Neural crest cell (in vitro differentiated cells): ENCODE measurements around the gene VIPR2. TPM values are rescaled to one million over a fixed set of nuclear protein-coding genes. Genes with fewer than 3 reads are reported as not detected.

Experiments
- DNase-seq: peaks from one replicate; pipeline ENCODE4 v3.0.0; 2021; ENCODE audit warnings: low read depth, mixed read lengths, low spot score
- H3K27ac Mint-ChIP-seq: one replicate; pipeline ENCODE4 v1.8.0; 2021; ENCODE audit warnings: mild to moderate bottlenecking, mixed read lengths; ENCODE audit not compliant: unreplicated experiment
- H3K27me3 Mint-ChIP-seq: 2 replicates; pipeline ENCODE4 v1.8.0; 2021; ENCODE audit warnings: low read depth, mild to moderate bottlenecking, mixed read lengths
- H3K36me3 Mint-ChIP-seq: 2 replicates; pipeline ENCODE4 v1.8.0; 2021; ENCODE audit warnings: low read depth, mild to moderate bottlenecking, mixed read lengths
- H3K4me1 Mint-ChIP-seq: 2 replicates; pipeline ENCODE4 v1.8.0; 2021; ENCODE audit warnings: mixed read lengths
- H3K4me3 Mint-ChIP-seq: one replicate; pipeline ENCODE4 v1.8.0; 2021; ENCODE audit warnings: mild to moderate bottlenecking, mixed read lengths
- H3K9me3 Mint-ChIP-seq: 2 replicates; pipeline ENCODE4 v1.8.0; 2021; ENCODE audit warnings: mixed read lengths
- CTCF ChIP-seq: fragments of 200-600 bp; sonication (generic); conservative IDR thresholded peaks from 2 replicates; pipeline ENCODE4 v1.5.0; 2021; ENCODE audit warnings: antibody characterized with exemption, mild to moderate bottlenecking
- total RNA-seq: library from RNA; stranded (reverse); gene quantifications from 2 replicates; pipeline ENCODE4 v1.2.1, GENCODE V29; 2021

VIPR2 gene
- total RNA-seq, 1 donor from 2014 or later, result 0.16 TPM

GRCh38 chr7:159108491-159108890 is 36.2 kb downstream of the VIPR2 start:
- no peaks in the 10 kb centered on the region for H3K36me3 Mint-ChIP-seq
- no peak overlapping the region for H3K27ac Mint-ChIP-seq
- DNase-seq, result no peak
- TF ChIP-seq CTCF, result no peak
- no peaks in the 10 kb centered on the region for H3K9me3 Mint-ChIP-seq
- peaks cover 15% of the 10 kb centered on the region for H3K27me3 Mint-ChIP-seq
- no peak overlapping the region for H3K4me3 Mint-ChIP-seq
- peaks cover 10% of the 10 kb centered on the region for H3K4me1 Mint-ChIP-seq

- peaks cover 4% of the 10 kb centered on the region for H3K4me1 Mint-ChIP-seq
- TF ChIP-seq CTCF, result no peak
- no peak overlapping the region for H3K4me3 Mint-ChIP-seq
- H3K9me3 Mint-ChIP-seq, result no peaks in the 10 kb centered on the region
- peaks cover 8% of the 10 kb centered on the region for H3K27me3 Mint-ChIP-seq
- H3K36me3 Mint-ChIP-seq, result no peaks in the 10 kb centered on the region
- DNase-seq, result no peak
- H3K27ac Mint-ChIP-seq, result no peak overlapping the region
Observed at GRCh38 chr7:159107161-159107892, 37.3 kb downstream of the VIPR2 start.

GRCh38 chr7:159105832-159106811 is 38.5 kb downstream of the VIPR2 start:
- Mint-ChIP-seq H3K4me3 (no peak overlapping the region), H3K27me3 (peaks cover 3% of the 10 kb centered on the region), H3K36me3 (peaks cover 5% of the 10 kb centered on the region), H3K9me3 (no peaks in the 10 kb centered on the region), H3K27ac (peak overlapping the region; percentile 44), H3K4me1 (peaks cover 4% of the 10 kb centered on the region)
- no peak for TF ChIP-seq CTCF
- DNase-seq, result no peak

GRCh38 chr7:159105066-159105780 is 39.4 kb downstream of the VIPR2 start:
- Mint-ChIP-seq H3K4me3 (no peak overlapping the region), H3K27me3 (no peaks in the 10 kb centered on the region), H3K4me1 (peaks cover 4% of the 10 kb centered on the region), H3K36me3 (peaks cover 5% of the 10 kb centered on the region), H3K27ac (no peak overlapping the region), H3K9me3 (no peaks in the 10 kb centered on the region)
- DNase-seq, result no peak
- no peak for TF ChIP-seq CTCF

GRCh38 chr7:159104188-159104920 is 40.3 kb downstream of the VIPR2 start:
- Mint-ChIP-seq H3K27me3 (no peaks in the 10 kb centered on the region), H3K9me3 (no peaks in the 10 kb centered on the region), H3K27ac (no peak overlapping the region), H3K4me3 (no peak overlapping the region), H3K36me3 (peaks cover 5% of the 10 kb centered on the region), H3K4me1 (peaks cover 4% of the 10 kb centered on the region)
- DNase-seq, result no peak
- TF ChIP-seq CTCF, result no peak
